ENCODE data around the gene SEMA3B.

- TF ChIP-seq CTCF (conservative IDR thresholded peaks at IDR 0.05; ENCODE audit: low read depth, low read length) (no peak), EZH2 (IDR thresholded peaks at IDR 0.05; ENCODE audit: borderline replicate concordance, low read depth, low read length, poor library complexity, severe bottlenecking) (no peak)
Observed at GRCh38 chr3:50243543-50243895, 25.4 kb upstream of the SEMA3B start.
